Measurements from ENCODE around the gene STK32A.

DNA sequence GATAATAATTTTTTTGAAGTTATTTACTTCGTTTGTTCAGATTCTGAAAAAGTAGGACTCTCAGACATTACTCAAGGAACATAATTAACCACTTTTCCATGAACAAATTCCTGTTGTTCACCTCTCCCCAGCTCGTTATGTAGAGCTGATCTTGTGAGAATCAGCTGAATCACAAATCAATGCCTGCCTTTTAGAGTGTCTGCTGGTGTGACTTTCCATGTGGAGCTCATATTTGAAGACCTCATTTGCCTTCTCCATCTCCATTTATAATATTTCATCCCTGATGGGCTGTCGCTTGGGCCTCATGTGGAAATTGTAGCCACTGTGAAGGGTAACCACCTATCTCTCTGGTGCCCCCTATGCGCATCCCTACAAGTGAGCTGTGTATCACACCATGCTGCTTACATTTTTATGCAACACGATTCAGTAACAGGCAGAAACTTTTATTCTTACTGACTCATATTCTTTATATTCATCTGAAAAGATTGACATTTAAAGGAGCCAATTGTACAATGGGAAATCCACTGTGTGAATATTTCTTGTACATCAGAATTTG, 111.3 kb downstream of the STK32A start:
- TF ChIP-seq, protein P1, sequence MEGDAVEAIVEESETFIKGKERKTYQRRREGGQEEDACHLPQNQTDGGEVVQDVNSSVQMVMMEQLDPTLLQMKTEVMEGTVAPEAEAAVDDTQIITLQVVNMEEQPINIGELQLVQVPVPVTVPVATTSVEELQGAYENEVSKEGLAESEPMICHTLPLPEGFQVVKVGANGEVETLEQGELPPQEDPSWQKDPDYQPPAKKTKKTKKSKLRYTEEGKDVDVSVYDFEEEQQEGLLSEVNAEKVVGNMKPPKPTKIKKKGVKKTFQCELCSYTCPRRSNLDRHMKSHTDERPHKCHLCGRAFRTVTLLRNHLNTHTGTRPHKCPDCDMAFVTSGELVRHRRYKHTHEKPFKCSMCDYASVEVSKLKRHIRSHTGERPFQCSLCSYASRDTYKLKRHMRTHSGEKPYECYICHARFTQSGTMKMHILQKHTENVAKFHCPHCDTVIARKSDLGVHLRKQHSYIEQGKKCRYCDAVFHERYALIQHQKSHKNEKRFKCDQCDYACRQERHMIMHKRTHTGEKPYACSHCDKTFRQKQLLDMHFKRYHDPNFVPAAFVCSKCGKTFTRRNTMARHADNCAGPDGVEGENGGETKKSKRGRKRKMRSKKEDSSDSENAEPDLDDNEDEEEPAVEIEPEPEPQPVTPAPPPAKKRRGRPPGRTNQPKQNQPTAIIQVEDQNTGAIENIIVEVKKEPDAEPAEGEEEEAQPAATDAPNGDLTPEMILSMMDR (conservative IDR thresholded peaks at IDR 0.05), result peak; percentile 23
- no peak for TF ChIP-seq ZFX (IDR thresholded peaks at IDR 0.05)

Data from C4-2B (cell line).